LoVo (cell line): ENCODE measurements around the gene CRACDL.

Source experiments
- DNase-seq: peaks from one replicate; pipeline ENCODE4 v3.0.0-alpha.2; 2016; ENCODE audit warnings: low spot score

The CRACDL gene

GRCh38 chr2:98748292-98749065, 187.5 kb downstream of the CRACDL start:
- DNase-seq: no peak

GRCh38 chr2:98747888-98748287, 188.1 kb downstream of the CRACDL start:
- no peak for DNase-seq

GRCh38 chr2:98746426-98746825, 189.6 kb downstream of the CRACDL start:
- DNase-seq: no peak

GRCh38 chr2:98744595-98744994, 191.4 kb downstream of the CRACDL start:
- DNase-seq: no peak
